NK-92 (cell line): ENCODE results near the gene SRPK2.
"Not testable (repeated sequence)": the region's sequence is repeated elsewhere in the genome, so short reads cannot be mapped to it uniquely, and the experiment has no call there.

Experiments used
- DNase-seq: peaks from one replicate; lab custom pipeline; 2025; ENCODE audit not compliant: unreplicated experiment; lab: John Stamatoyannopoulos, UW

SRPK2 gene

GRCh38 chr7:105377903-105378302 lies 10.8 kb downstream of the SRPK2 start:
- DNase-seq, result no peak

GRCh38 chr7:105376908-105377533 lies 11.7 kb downstream of the SRPK2 start:
- DNase-seq, result no peak

GRCh38 chr7:105369944-105370343 lies 18.8 kb downstream of the SRPK2 start:
- no peak for DNase-seq

GRCh38 chr7:105367458-105367857 lies 21.3 kb downstream of the SRPK2 start:
- no peak for DNase-seq

DNA sequence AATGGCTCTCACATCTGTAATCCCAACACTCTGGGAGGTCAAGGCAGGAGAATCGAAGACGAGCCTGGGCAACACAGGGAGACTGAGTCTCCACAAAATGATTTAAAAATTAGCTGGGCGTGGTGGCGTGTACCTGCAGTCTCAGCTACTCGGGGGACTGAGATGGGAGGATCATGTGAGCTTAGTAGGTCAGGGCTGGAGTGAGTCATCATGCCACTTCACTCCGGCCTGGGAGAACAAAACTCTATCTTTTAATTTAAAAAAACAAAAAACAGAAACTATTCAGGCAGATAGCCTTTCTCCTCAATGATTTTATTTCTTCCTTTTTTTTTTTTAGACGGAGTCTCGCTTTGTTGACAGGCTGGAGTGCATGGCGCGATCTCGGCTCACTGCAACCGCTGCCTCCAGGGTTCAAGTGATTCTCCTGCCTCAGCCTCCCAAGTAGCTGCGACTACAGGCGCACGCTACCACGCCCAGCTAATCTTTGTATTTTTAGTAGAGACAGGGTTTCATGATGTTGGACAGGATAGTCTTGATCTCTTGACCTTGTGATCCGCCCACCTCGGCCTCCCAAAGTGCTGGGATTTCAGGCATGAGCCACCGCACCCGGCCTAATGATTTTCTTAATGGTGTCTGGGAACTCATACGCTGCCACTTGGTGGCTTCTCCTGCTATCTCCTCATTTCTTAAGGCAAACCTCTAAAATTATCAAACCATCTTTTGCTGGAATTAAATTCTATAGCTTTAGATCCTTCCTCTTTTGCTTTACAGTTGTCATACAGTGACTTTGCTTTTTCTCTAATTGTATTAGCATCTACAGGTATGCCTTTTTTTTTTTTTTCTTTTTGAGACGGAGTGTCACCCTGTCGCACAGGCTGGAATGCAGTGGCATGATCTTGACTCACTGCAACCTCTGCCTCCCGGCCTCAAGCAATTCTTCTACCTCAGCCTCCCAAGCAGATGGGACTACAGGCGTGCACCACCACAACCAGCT lies 22.9 kb downstream of the SRPK2 start:
- DNase-seq, result no peak

- DNase-seq, result no peak
These were observed 24.0 kb downstream of the SRPK2 start for GRCh38 chr7:105364684-105365083.

DNA sequence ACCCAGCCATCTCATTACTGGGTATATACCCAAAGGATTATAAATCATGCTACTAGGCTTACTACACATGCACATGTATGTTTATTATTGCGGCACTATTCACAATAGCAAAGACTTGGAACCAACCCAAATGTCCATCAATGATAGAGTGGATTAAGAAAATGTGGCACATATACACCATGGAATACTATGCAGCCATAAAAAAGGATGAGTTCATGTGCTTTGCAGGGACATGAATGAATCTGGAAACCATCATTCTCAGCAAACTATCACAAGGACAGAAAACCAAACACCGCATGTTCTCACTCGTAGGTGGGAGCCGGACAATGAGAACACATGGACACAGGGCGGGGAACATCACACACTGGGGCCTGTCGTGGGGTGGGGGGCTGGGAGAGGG lies 25.1 kb downstream of the SRPK2 start:
- DNase-seq, result not testable (repeated sequence)

DNA sequence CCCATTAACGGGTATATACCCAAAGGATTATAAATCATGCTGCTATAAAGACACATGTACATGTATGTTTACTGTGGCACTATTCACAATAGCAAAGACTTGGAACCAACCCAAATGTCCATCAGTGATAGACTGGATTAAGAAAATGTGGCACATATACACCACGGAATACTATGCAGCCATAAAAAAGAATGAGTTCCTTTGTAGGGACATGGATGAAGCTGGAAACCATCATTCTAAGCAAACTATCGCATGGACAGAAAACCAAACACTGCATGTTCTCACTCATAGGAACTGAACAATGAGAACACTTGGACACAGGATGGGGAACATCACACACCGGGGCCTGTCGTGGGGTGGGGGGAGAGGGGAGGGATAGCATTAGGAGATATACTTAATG lies 26.0 kb downstream of the SRPK2 start:
- DNase-seq, result not testable (repeated sequence)

DNA sequence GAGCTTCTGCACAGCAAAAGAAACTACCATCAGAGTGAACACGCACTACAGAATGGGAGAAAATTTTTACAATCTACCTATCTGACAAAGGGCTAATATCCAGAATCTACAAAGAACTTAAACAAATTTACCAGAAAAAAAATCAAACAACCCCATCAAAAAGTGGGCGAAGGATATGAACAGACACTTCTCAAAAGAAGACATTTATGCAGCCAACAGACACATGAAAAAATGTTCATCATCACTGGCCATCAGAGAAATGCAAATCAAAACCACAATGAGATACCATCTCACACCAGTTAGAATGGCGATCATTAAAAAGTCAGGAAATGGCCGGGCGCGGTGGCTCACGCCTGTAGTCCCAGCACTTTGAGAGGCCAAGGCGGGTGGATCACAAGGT lies 26.7 kb downstream of the SRPK2 start:
- not testable (repeated sequence) for DNase-seq

DNA sequence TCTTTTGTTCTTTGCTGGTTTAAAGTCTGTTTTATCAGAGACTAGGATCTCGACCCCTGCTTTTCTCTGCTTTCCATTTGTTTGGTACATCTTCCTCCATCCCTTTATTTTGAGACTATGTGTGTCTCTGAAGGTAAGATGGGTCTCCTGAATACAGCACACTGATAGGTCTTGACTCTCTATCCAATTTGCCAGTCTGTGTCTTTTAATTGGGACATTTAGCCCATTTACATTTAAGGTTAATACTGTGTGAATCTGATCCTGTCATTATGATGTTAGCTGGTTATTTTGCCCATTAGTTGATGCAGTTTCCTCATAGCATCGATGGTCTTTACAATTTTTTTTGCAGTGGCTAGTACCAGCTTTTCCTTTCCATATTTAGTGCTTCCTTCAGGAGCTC lies 28.6 kb downstream of the SRPK2 start:
- not testable (repeated sequence) for DNase-seq

DNA sequence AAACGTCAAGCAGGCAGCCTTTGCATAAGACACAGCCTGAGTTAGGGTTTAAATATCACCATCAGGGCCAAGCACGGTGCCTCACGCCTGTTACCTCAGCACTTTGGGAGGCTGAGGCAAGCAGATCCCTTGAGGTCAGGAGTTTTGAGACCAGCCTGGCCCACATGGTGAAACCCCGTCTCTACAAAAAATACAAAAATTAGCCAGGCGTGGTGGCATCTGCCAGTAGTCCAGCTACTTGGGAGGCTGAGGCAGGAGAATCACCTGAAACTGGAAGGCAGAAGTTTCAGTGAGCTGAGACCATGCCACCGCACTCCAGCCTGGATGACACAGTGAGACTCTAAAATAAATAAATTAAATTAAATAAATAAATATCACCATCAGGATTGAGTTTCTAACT lies 33.0 kb downstream of the SRPK2 start:
- no peak for DNase-seq

DNA sequence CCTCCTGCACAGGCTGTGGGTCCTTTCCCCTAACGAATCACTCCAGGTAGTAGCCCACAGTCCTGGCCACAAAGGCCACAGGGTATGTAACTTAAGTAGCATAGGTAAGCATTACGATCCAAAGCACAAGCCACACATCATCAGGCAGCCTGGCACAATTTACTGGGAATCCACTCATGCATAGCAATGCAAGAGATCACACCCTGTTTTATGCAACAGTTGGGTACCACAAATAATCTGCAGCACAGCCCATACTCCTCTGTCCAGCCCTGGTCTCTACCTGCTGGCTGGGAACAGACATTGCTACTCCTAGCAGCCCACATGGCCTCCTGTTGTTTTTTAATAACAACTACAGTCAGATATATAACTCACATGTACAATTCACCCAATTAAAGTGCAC lies 34.3 kb downstream of the SRPK2 start:
- DNase-seq, result no peak

DNA sequence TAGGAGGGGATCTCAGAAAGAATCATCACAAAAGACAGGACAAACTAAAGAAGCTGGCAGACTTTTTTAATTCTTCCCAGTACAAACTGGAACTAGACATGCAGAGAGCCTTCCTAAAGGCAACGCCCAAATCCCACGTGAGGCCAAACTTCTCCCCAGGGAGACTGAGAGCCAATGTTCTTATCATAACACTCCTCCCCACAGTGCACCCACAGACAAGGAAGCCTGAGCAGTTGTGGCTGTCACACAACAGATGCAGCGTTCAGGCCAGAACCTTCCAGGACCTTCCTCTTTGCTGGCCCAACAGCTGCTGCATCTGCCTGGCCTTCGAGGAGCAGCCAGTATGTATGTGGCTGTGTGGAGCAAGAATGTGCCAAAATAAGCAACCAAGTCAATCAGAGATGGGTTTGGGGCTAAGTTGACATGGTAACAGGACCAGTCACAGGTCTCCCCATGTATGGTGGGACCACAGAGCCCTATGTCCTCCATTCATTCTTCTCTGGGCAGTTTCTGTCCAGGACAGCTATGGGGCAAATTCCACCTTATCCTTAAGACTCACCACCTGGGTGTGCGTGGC lies 34.9 kb downstream of the SRPK2 start:
- DNase-seq, result no peak

- no peak for DNase-seq
These were observed 35.6 kb downstream of the SRPK2 start for GRCh38 chr7:105352901-105353668.

- no peak for DNase-seq
These were observed 36.6 kb downstream of the SRPK2 start for GRCh38 chr7:105352018-105352612.

DNA sequence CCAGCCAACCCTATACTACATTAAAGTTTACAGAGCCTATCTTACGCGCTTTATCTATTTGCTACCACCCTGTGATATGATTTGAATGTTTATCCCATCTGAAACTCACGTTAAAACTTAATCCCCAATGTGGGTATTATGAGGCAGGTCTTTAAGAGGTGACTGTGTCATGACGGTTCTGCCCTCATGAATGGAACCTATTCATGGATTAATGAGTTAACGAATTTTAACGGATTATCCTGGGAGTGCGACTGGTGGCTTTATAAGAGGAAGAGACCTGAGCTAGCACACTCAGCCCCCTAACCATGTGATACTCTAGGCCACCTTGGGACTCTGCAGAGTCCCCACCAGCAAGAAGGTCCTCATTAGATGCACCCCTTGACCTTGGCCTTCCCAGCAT lies 37.8 kb downstream of the SRPK2 start:
- DNase-seq, result no peak

- not testable (repeated sequence) for DNase-seq
These were observed 40.5 kb downstream of the SRPK2 start for GRCh38 chr7:105348177-105348576.

DNA sequence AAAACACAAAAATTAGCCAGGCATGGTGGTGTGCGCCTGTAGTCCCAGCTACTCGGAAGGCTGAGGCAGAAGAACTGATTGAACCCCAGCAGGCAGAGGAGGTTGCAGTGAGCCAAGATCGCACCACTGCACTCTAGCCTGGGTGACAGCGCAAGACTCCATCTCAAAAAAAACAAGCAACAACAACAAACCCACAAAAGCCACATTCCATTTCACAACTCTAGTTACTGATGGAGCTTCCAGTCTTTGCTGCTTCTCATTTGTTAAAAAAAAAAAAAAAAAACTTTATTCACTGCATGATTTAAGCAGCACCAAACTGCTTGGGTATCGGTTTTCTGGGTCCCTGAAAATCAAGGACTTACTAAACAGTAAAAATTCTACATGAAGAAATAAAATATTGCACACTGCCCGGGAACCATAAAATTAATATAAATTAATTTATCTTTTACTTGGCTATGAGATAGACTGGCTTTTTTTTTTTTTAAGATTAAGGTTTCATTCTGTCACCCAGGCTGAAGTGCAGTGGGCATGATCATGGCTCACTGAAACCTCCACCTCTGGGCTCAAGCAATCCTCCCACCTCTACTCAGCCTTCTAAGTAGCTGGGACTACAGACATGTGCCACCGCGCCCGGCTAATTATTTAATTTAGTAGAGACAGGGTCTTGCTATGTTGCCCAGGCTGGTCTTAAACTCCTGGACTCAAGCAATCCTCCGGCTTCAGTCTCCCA lies 42.0 kb downstream of the SRPK2 start:
- DNase-seq, result no peak

DNA sequence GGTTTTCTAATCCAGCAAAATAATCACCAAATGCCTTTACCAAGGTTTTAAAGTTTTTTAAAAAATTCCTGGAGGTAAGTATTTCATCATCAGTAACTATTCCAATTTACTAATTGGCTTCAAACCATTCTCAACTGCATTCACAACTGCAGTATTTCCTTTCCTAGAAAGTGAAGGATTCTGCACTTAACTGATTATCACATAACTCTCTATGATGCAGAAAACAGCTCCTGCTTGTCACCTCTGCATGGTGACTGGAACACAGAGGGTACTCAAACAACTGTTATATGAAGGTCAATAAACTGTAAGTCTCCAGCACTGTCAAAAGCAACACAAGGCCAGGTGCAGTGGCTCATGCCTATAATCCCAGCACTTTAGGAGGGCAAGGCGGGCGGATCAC lies 42.6 kb downstream of the SRPK2 start:
- no peak for DNase-seq

GRCh38 chr7:105345725-105346124 lies 43.0 kb downstream of the SRPK2 start:
- no peak for DNase-seq
